Measurements from ENCODE around the gene ASB6. TPM values are rescaled to one million over a fixed set of nuclear protein-coding genes. Genes with fewer than 3 reads are reported as not detected.
"Not testable (repeated sequence)": the region's sequence is repeated elsewhere in the genome, so short reads cannot be mapped to it uniquely, and the experiment has no call there.

Gene ASB6
- total RNA-seq, 2 experiments from 2014 or later: 19.0 to 21.4 TPM

GRCh38 chr9:129664746-129665388 lies 22.9 kb upstream of the ASB6 start:
- TF ChIP-seq, protein P1, sequence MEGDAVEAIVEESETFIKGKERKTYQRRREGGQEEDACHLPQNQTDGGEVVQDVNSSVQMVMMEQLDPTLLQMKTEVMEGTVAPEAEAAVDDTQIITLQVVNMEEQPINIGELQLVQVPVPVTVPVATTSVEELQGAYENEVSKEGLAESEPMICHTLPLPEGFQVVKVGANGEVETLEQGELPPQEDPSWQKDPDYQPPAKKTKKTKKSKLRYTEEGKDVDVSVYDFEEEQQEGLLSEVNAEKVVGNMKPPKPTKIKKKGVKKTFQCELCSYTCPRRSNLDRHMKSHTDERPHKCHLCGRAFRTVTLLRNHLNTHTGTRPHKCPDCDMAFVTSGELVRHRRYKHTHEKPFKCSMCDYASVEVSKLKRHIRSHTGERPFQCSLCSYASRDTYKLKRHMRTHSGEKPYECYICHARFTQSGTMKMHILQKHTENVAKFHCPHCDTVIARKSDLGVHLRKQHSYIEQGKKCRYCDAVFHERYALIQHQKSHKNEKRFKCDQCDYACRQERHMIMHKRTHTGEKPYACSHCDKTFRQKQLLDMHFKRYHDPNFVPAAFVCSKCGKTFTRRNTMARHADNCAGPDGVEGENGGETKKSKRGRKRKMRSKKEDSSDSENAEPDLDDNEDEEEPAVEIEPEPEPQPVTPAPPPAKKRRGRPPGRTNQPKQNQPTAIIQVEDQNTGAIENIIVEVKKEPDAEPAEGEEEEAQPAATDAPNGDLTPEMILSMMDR (conservative IDR thresholded peaks at IDR 0.05; ENCODE audit: low read length): no peak
- no peak for TF ChIP-seq EZH2phosphoT487 (IDR thresholded peaks at IDR 0.05; ENCODE audit: borderline replicate concordance, low read depth, low read length)
- H3K36me3 ChIP-seq (ENCODE audit: insufficient read depth, low read length): no peaks in the 10 kb centered on the region
- no peaks in the 10 kb centered on the region for H4K20me1 ChIP-seq (ENCODE audit: insufficient read depth, low read length)
- DNase-seq (ENCODE audit: low spot score): no peak
- no TSS peak for BruUV-seq (replicated peaks)
- no peaks in the 10 kb centered on the region for H3K9me3 ChIP-seq (ENCODE audit: low read length)
- H3K9me2 ChIP-seq (ENCODE audit: insufficient read depth, low read length): no peaks in the 10 kb centered on the region
- no peaks in the 10 kb centered on the region for H3K4me1 ChIP-seq (ENCODE audit: insufficient read depth, low read length, poor library complexity, severe bottlenecking)
- ChIA-PET POLR2A (no interaction called here), CTCF (ENCODE audit: unreplicated experiment) (no interaction called here)
- H3K4me2 ChIP-seq (ENCODE audit: low read length): no peak overlapping the region
- no peaks in the 10 kb centered on the region for H3K79me2 ChIP-seq (ENCODE audit: insufficient read depth, low read depth, low read length)
- H2AFZ ChIP-seq (ENCODE audit: low read length): no peak overlapping the region
- intact Hi-C loops (cut with micrococcal nuclease; ENCODE audit: unreplicated experiment): no loop called here
- no peak overlapping the region for H3K27ac ChIP-seq (ENCODE audit: low read depth, low read length, poor library complexity, severe bottlenecking)
- H3K4me3 ChIP-seq (ENCODE audit: low read depth, low read length, poor library complexity, severe bottlenecking): no peak overlapping the region

- BruUV-seq (replicated peaks); H3K4me3 ChIP-seq (ENCODE audit: low read depth, low read length, poor library complexity, severe bottlenecking); H2AFZ ChIP-seq (ENCODE audit: low read length); H3K4me1 ChIP-seq (ENCODE audit: insufficient read depth, low read length, poor library complexity, severe bottlenecking); CTCF ChIA-PET (ENCODE audit: unreplicated experiment); H3K9me3 ChIP-seq (ENCODE audit: low read length); DNase-seq (ENCODE audit: low spot score); H3K4me2 ChIP-seq (ENCODE audit: low read length); H3K9me2 ChIP-seq (ENCODE audit: insufficient read depth, low read length); H3K36me3 ChIP-seq (ENCODE audit: insufficient read depth, low read length); H3K27ac ChIP-seq (ENCODE audit: low read depth, low read length, poor library complexity, severe bottlenecking); H3K79me2 ChIP-seq (ENCODE audit: insufficient read depth, low read depth, low read length); H4K20me1 ChIP-seq (ENCODE audit: insufficient read depth, low read length); POLR2A ChIA-PET; intact Hi-C loops (cut with micrococcal nuclease; ENCODE audit: unreplicated experiment): not testable (repeated sequence)
These were observed 20.3 kb upstream of the ASB6 start for GRCh38 chr9:129662239-129662638.

GRCh38 chr9:129661029-129661428 lies 19.1 kb upstream of the ASB6 start:
- H3K27ac ChIP-seq (ENCODE audit: low read depth, low read length, poor library complexity, severe bottlenecking): no peak overlapping the region
- TF ChIP-seq, protein P1 (conservative IDR thresholded peaks at IDR 0.05; ENCODE audit: low read length): no peak
- CTCF ChIA-PET (ENCODE audit: unreplicated experiment): no interaction called here
- DNase-seq (ENCODE audit: low spot score): no peak
- H2AFZ ChIP-seq (ENCODE audit: low read length): no peak overlapping the region
- no peaks in the 10 kb centered on the region for H3K9me3 ChIP-seq (ENCODE audit: low read length)
- H3K9me2 ChIP-seq (ENCODE audit: insufficient read depth, low read length): no peaks in the 10 kb centered on the region
- H3K4me1 ChIP-seq (ENCODE audit: insufficient read depth, low read length, poor library complexity, severe bottlenecking): no peaks in the 10 kb centered on the region
- POLR2A ChIA-PET: interaction anchor here (0.7 kb wide), 1 partner anchor 802 kb away, joined by 4 read pairs; no protein-coding TSS in a partner anchor
- no peaks in the 10 kb centered on the region for H3K36me3 ChIP-seq (ENCODE audit: insufficient read depth, low read length)
- intact Hi-C loops (cut with micrococcal nuclease; ENCODE audit: unreplicated experiment): no loop called here
- H3K4me3 ChIP-seq (ENCODE audit: low read depth, low read length, poor library complexity, severe bottlenecking): no peak overlapping the region
- no peaks in the 10 kb centered on the region for H4K20me1 ChIP-seq (ENCODE audit: insufficient read depth, low read length)
- H3K4me2 ChIP-seq (ENCODE audit: low read length): no peak overlapping the region
- H3K79me2 ChIP-seq (ENCODE audit: insufficient read depth, low read depth, low read length): no peaks in the 10 kb centered on the region
- BruUV-seq (replicated peaks): no TSS peak
